K562 (cell line): ENCODE measurements around the gene TMEM222. TPM values are rescaled to one million over a fixed set of nuclear protein-coding genes. Genes with fewer than 3 reads are reported as not detected.

Experiments used
- polyA plus RNA-seq, 8 experiments: library from polyadenylated mRNA; depleted of rRNA in 4 of 8; stranded (reverse) in 5 of 8; unstranded in 3 of 8; fragments of >200 nt; fragmentation: Nextera tagmentation in 2 of 8; fragmentation: Illumina TruSeq in 1 of 8; extraction: Ambion mirVana in 2 of 8; extraction: Trizol in 1 of 8; gene quantifications; 2 replicates each; pipeline versions ENCODE4 v1.2.1 to v1.2.3, GENCODE V29; 2011 to 2014; ENCODE audit warnings: inconsistent platforms in 1 of 8, missing spikeins in 1 of 8
- small RNA-seq: library from RNA; depleted of rRNA; stranded (forward); fragments of <200 nt; gene quantifications from one replicate; pipeline ENCODE3, GENCODE V24; 2014
- total RNA-seq, 7 experiments: library from RNA; depleted of rRNA in 6 of 7; stranded (reverse); fragments of >200 nt in 6 of 7; fragmentation: Illumina TruSeq in 2 of 7; extraction: Trizol in 2 of 7; gene quantifications; 2 replicates each; pipeline versions ENCODE4 v1.2.1 to v1.2.3, GENCODE V29; 2011 to 2021; ENCODE audit warnings: low replicate concordance in 1 of 7

Gene TMEM222
- total and polyA plus RNA-seq, 9 of the 15 experiments (the other 6 are each of a cell fraction or from before 2014, with no cell fraction given), result 6.9 to 48.0 (median 32.8) TPM

Small RNAs within 50 kb of the gene (small RNA-seq; reads per million reads assigned to genes)
- not detected for gene RNU6-48P

Other genes with a start within 250 kb of the TMEM222 start
Only the 7 nearest of the 8 such genes appear.
- gene SLC9A1, start 167.0 kb upstream of the TMEM222 start, total RNA-seq (2014; rRNA removed), result 1.8 and 2.9 TPM in 2 replicates
- gene SLC9A1, start 167.0 kb upstream of the TMEM222 start, total RNA-seq (2014; rRNA removed; fragmentation: Illumina TruSeq; extraction: Trizol), result 1.1 and 2.0 TPM in 2 replicates
- gene SLC9A1, start 167.0 kb upstream of the TMEM222 start, total RNA-seq (2015; rRNA removed; fragmentation: Illumina TruSeq; extraction: Trizol), result 3.4 and 3.8 TPM in 2 replicates
- gene SLC9A1, start 167.0 kb upstream of the TMEM222 start, total RNA-seq (2021), result 12.7 and 13.6 TPM in 2 replicates
- gene SLC9A1, start 167.0 kb upstream of the TMEM222 start, polyA plus RNA-seq (2011; rRNA removed), result 1.5 and 4.5 TPM in 2 replicates
- 14.4 and 16.6 TPM in 2 replicates for gene SLC9A1, start 167.0 kb upstream of the TMEM222 start, polyA plus RNA-seq (2014; fragmentation: Illumina TruSeq; extraction: Trizol)
- gene SLC9A1, start 167.0 kb upstream of the TMEM222 start, polyA plus RNA-seq (2014; fragmentation: Nextera tagmentation; extraction: Ambion mirVana), result 1 to 10 TPM in 1 of 2 experiments, under 1 TPM in 1; 0.59 to 1.0 TPM
- 5.2 and 5.7 TPM in 2 replicates for gene SLC9A1, start 167.0 kb upstream of the TMEM222 start, polyA plus RNA-seq (2014; rRNA removed)
- gene WDTC1, start 87.5 kb upstream of the TMEM222 start, total RNA-seq (2014; rRNA removed), result 14.7 and 15.9 TPM in 2 replicates
- gene WDTC1, start 87.5 kb upstream of the TMEM222 start, total RNA-seq (2014; rRNA removed; fragmentation: Illumina TruSeq; extraction: Trizol), result 6.8 and 8.2 TPM in 2 replicates
- gene WDTC1, start 87.5 kb upstream of the TMEM222 start, total RNA-seq (2015; rRNA removed; fragmentation: Illumina TruSeq; extraction: Trizol), result 8.1 and 8.4 TPM in 2 replicates
- gene WDTC1, start 87.5 kb upstream of the TMEM222 start, total RNA-seq (2021), result 29.5 and 32.3 TPM in 2 replicates
- 8.8 and 16.9 TPM in 2 replicates for gene WDTC1, start 87.5 kb upstream of the TMEM222 start, polyA plus RNA-seq (2011; rRNA removed)
- gene WDTC1, start 87.5 kb upstream of the TMEM222 start, polyA plus RNA-seq (2014; fragmentation: Illumina TruSeq; extraction: Trizol), result 26.9 and 30.2 TPM in 2 replicates
- under 1 TPM; 0.18 to 0.27 TPM for gene WDTC1, start 87.5 kb upstream of the TMEM222 start, polyA plus RNA-seq (2014; fragmentation: Nextera tagmentation; extraction: Ambion mirVana)
- gene WDTC1, start 87.5 kb upstream of the TMEM222 start, polyA plus RNA-seq (2014; rRNA removed), result 15.2 and 16.0 TPM in 2 replicates
- gene SYTL1, start 19.9 kb downstream of the TMEM222 start, total RNA-seq (2014; rRNA removed), result 3.9 and 4.7 TPM in 2 replicates
- gene SYTL1, start 19.9 kb downstream of the TMEM222 start, total RNA-seq (2014; rRNA removed; fragmentation: Illumina TruSeq; extraction: Trizol), result 0.55 and 0.57 TPM in 2 replicates
- 1.7 and 2.2 TPM in 2 replicates for gene SYTL1, start 19.9 kb downstream of the TMEM222 start, total RNA-seq (2015; rRNA removed; fragmentation: Illumina TruSeq; extraction: Trizol)
- gene SYTL1, start 19.9 kb downstream of the TMEM222 start, total RNA-seq (2021), result 6.0 and 9.3 TPM in 2 replicates
- gene SYTL1, start 19.9 kb downstream of the TMEM222 start, polyA plus RNA-seq (2011; rRNA removed), result 3.8 and 12.3 TPM in 2 replicates
- 0.91 and 1.9 TPM in 2 replicates for gene SYTL1, start 19.9 kb downstream of the TMEM222 start, polyA plus RNA-seq (2014; fragmentation: Illumina TruSeq; extraction: Trizol)
- gene SYTL1, start 19.9 kb downstream of the TMEM222 start, polyA plus RNA-seq (2014; fragmentation: Nextera tagmentation; extraction: Ambion mirVana), result under 1 TPM; 0.04 to 0.27 TPM
- gene SYTL1, start 19.9 kb downstream of the TMEM222 start, polyA plus RNA-seq (2014; rRNA removed), result 5.9 and 8.6 TPM in 2 replicates
- 10.1 and 14.7 TPM in 2 replicates for gene MAP3K6, start 44.8 kb downstream of the TMEM222 start, total RNA-seq (2014; rRNA removed)
- 5.0 and 6.2 TPM in 2 replicates for gene MAP3K6, start 44.8 kb downstream of the TMEM222 start, total RNA-seq (2014; rRNA removed; fragmentation: Illumina TruSeq; extraction: Trizol)
- 7.6 and 9.5 TPM in 2 replicates for gene MAP3K6, start 44.8 kb downstream of the TMEM222 start, total RNA-seq (2015; rRNA removed; fragmentation: Illumina TruSeq; extraction: Trizol)
- 18.1 and 21.9 TPM in 2 replicates for gene MAP3K6, start 44.8 kb downstream of the TMEM222 start, total RNA-seq (2021)
- 4.7 and 13.2 TPM in 2 replicates for gene MAP3K6, start 44.8 kb downstream of the TMEM222 start, polyA plus RNA-seq (2011; rRNA removed)
- gene MAP3K6, start 44.8 kb downstream of the TMEM222 start, polyA plus RNA-seq (2014; fragmentation: Illumina TruSeq; extraction: Trizol), result 7.0 and 9.0 TPM in 2 replicates
- gene MAP3K6, start 44.8 kb downstream of the TMEM222 start, polyA plus RNA-seq (2014; fragmentation: Nextera tagmentation; extraction: Ambion mirVana), result 1 to 10 TPM in 1 of 2 experiments, under 1 TPM in 1; 0.99 to 1.5 TPM
- gene MAP3K6, start 44.8 kb downstream of the TMEM222 start, polyA plus RNA-seq (2014; rRNA removed), result 8.2 and 12.9 TPM in 2 replicates
- gene FCN3, start 52.7 kb downstream of the TMEM222 start, total RNA-seq (2014; rRNA removed), result not detected in 2 replicates
- not detected in 2 replicates for gene FCN3, start 52.7 kb downstream of the TMEM222 start, total RNA-seq (2014; rRNA removed; fragmentation: Illumina TruSeq; extraction: Trizol)
- gene FCN3, start 52.7 kb downstream of the TMEM222 start, total RNA-seq (2015; rRNA removed; fragmentation: Illumina TruSeq; extraction: Trizol), result not detected in 2 replicates
- gene FCN3, start 52.7 kb downstream of the TMEM222 start, total RNA-seq (2021), result 0.31 and 0.49 TPM in 2 replicates
- gene FCN3, start 52.7 kb downstream of the TMEM222 start, polyA plus RNA-seq (2011; rRNA removed), result 0.15 TPM in 1 of 2 replicates, not detected in the other
- not detected in 2 replicates for gene FCN3, start 52.7 kb downstream of the TMEM222 start, polyA plus RNA-seq (2014; fragmentation: Illumina TruSeq; extraction: Trizol)
- not detected for gene FCN3, start 52.7 kb downstream of the TMEM222 start, polyA plus RNA-seq (2014; fragmentation: Nextera tagmentation; extraction: Ambion mirVana)
- gene FCN3, start 52.7 kb downstream of the TMEM222 start, polyA plus RNA-seq (2014; rRNA removed), result not detected in 2 replicates
- gene CD164L2, start 61.2 kb downstream of the TMEM222 start, total RNA-seq (2014; rRNA removed), result 0.29 and 0.45 TPM in 2 replicates
- gene CD164L2, start 61.2 kb downstream of the TMEM222 start, total RNA-seq (2014; rRNA removed; fragmentation: Illumina TruSeq; extraction: Trizol), result 0.18 TPM in 1 of 2 replicates, not detected in the other
- 0.14 and 0.19 TPM in 2 replicates for gene CD164L2, start 61.2 kb downstream of the TMEM222 start, total RNA-seq (2015; rRNA removed; fragmentation: Illumina TruSeq; extraction: Trizol)
- 0.49 and 0.72 TPM in 2 replicates for gene CD164L2, start 61.2 kb downstream of the TMEM222 start, total RNA-seq (2021)
- gene CD164L2, start 61.2 kb downstream of the TMEM222 start, polyA plus RNA-seq (2011; rRNA removed), result 0.92 and 2.8 TPM in 2 replicates
- 0.31 and 0.65 TPM in 2 replicates for gene CD164L2, start 61.2 kb downstream of the TMEM222 start, polyA plus RNA-seq (2014; fragmentation: Illumina TruSeq; extraction: Trizol)
- gene CD164L2, start 61.2 kb downstream of the TMEM222 start, polyA plus RNA-seq (2014; fragmentation: Nextera tagmentation; extraction: Ambion mirVana), result under 1 TPM in 1 of 2 experiments, not detected in 1; 0.08 TPM
- gene CD164L2, start 61.2 kb downstream of the TMEM222 start, polyA plus RNA-seq (2014; rRNA removed), result 0.63 and 0.91 TPM in 2 replicates
- 3.7 and 6.2 TPM in 2 replicates for gene GPR3, start 70.5 kb downstream of the TMEM222 start, total RNA-seq (2014; rRNA removed)
- 2.9 and 3.4 TPM in 2 replicates for gene GPR3, start 70.5 kb downstream of the TMEM222 start, total RNA-seq (2014; rRNA removed; fragmentation: Illumina TruSeq; extraction: Trizol)
- 3.5 and 3.7 TPM in 2 replicates for gene GPR3, start 70.5 kb downstream of the TMEM222 start, total RNA-seq (2015; rRNA removed; fragmentation: Illumina TruSeq; extraction: Trizol)
- 10.9 and 11.0 TPM in 2 replicates for gene GPR3, start 70.5 kb downstream of the TMEM222 start, total RNA-seq (2021)
- 8.2 and 19.3 TPM in 2 replicates for gene GPR3, start 70.5 kb downstream of the TMEM222 start, polyA plus RNA-seq (2011; rRNA removed)
- gene GPR3, start 70.5 kb downstream of the TMEM222 start, polyA plus RNA-seq (2014; fragmentation: Illumina TruSeq; extraction: Trizol), result 10.1 and 11.6 TPM in 2 replicates
- under 1 TPM; 0.24 to 0.59 TPM for gene GPR3, start 70.5 kb downstream of the TMEM222 start, polyA plus RNA-seq (2014; fragmentation: Nextera tagmentation; extraction: Ambion mirVana)
- 11.5 and 14.9 TPM in 2 replicates for gene GPR3, start 70.5 kb downstream of the TMEM222 start, polyA plus RNA-seq (2014; rRNA removed)